Ramos (cell line): ENCODE measurements around the gene CDK10.

Source experiments
- in situ Hi-C: fragments of 300-500 bp; cut with MboI; formaldehyde crosslinking; loops from one replicate; pipeline ENCODE4 v1.14.3; 2022; ENCODE audit warnings: low sequenced_read_pairs; ENCODE audit not compliant: unreplicated experiment

Gene CDK10

GRCh38 chr16:89729293-89729692 is 42.8 kb downstream of the CDK10 start:
- in situ Hi-C loops: no loop called here

GRCh38 chr16:89729863-89730593 is 43.5 kb downstream of the CDK10 start:
- in situ Hi-C loops: no loop called here

GRCh38 chr16:89730610-89731234 is 44.2 kb downstream of the CDK10 start:
- in situ Hi-C loops: no loop called here

- in situ Hi-C loops: no loop called here
Measured at GRCh38 chr16:89732142-89732917, 45.8 kb downstream of the CDK10 start.

DNA sequence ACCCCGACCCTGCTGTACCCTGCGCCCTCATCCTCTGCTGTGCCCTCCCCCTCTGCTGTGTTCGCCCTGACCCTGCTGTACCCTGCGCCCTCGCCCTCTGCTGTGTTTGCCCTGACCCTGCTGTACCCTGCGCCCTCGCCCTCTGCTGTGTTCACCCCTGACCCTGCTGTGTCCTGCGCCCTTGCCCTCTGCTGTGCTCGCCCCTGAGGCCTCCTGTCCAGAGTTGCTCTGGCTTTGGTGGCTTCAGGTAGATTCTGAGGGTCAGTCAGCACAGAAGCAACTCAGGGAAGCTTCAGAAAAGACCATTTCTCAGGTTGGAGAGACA is 46.4 kb downstream of the CDK10 start:
- in situ Hi-C loops: no loop called here

- in situ Hi-C loops: no loop called here
Measured at GRCh38 chr16:89733322-89733721, 46.8 kb downstream of the CDK10 start.

DNA sequence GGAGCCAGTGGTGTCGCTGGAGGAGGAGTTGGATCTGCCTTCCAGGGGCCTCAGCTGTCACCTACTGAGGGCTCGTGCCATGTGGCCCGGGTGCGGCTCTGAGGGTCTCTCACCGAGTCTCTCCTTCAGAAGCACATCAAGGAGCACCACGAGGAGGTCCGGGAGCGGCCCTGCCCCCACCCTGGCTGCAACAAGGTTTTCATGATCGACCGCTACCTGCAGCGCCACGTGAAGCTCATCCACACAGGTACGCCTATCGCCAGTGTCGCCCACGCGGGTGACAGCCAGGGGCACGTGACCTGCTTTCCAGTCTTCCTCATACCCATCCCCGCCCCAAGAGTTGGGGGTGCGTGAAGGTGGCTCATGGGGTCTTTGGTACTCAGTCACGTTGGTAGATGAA is 47.3 kb downstream of the CDK10 start:
- in situ Hi-C loops: no loop called here

DNA sequence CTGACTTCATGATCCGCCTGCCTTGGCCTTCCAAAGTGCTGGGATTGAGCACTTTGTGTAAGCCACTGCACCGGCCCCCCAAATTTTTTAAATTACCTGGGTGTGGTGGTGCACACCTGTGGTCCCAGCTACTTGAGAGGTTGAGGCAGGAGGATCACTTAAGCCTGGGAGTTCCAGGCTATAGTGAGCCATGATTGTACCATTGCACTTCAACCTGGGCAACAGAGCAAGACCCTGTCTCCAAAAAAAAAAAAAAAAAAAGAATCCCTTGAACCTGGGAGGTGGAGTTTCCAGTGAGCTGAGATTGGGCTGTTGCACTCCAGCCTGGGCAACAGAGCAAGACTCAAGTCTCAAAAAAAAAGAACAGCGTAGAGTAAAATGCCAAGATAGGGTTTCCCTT is 50.1 kb downstream of the CDK10 start:
- in situ Hi-C loops: no loop called here

DNA sequence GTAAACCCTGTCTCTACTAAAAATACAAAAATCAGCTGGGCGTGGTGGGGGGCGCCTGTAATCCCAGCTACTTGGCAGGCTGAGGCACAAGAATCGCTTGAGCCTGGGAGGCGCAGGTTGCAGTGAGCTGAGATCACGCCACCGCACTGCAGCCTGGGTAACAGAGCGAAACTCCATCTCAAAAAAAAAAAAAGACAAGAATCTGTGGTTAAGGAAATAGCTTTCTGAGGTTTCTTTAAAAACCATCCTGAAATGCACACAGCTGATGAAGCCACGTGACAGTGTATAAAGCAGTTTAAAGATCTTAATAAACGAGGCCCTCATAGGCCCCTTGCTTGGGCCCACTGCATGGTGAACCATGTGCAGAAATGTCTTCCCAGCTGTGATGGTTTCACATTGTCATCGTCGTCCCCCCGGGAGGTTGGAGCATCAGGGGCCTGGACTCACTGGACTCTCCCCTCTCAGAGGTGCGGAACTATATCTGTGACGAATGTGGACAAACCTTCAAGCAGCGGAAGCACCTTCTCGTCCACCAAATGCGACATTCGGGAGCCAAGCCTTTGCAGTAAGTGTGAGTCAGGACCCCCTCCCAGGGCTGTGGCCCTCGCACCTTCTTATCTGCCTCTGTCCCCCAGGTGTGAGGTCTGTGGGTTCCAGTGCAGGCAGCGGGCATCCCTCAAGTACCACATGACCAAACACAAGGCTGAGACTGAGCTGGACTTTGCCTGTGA is 51.0 kb downstream of the CDK10 start:
- in situ Hi-C loops: no loop called here

DNA sequence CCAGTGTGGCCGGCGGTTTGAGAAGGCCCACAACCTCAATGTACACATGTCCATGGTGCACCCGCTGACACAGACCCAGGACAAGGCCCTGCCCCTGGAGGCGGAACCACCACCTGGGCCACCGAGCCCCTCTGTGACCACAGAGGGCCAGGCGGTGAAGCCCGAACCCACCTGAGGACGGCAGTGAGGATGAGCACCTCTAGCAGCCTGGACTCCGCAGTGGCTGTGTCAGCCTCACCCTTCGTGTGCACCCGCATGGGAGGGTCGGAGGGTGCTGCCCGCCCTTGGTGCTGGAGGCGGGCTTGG is 51.5 kb downstream of the CDK10 start:
- in situ Hi-C loops: no loop called here

GRCh38 chr16:89738538-89739317 is 52.2 kb downstream of the CDK10 start:
- in situ Hi-C loops: no loop called here

DNA sequence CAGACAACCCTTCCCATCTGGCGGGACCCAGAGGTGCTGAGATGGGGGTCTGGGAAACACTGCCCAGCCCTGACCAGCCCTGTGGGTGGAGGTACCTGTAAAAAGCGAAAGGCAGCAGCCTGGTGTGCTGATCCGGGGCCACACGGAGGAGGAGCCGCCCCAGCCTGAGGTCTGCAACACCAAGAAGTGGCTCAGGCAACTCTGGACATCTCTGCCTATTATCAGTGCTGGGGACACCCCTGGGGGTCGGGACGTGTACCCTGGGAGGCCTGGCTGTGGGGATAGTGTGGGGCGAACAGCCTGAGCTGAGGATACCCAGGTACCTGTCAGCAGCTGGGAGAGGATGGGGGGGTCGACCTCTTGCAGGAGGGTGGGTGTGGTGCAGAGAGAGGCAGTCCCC is 52.9 kb downstream of the CDK10 start:
- in situ Hi-C loops: no loop called here

GRCh38 chr16:89741342-89742014 is 55.0 kb downstream of the CDK10 start:
- in situ Hi-C loops: no loop called here

- in situ Hi-C loops: no loop called here
Measured at GRCh38 chr16:89742948-89743347, 56.5 kb downstream of the CDK10 start.

GRCh38 chr16:89744813-89745212 is 58.3 kb downstream of the CDK10 start:
- in situ Hi-C loops: no loop called here
